ENCODE measurements around the gene HESX1.

HESX1 gene

DNA sequence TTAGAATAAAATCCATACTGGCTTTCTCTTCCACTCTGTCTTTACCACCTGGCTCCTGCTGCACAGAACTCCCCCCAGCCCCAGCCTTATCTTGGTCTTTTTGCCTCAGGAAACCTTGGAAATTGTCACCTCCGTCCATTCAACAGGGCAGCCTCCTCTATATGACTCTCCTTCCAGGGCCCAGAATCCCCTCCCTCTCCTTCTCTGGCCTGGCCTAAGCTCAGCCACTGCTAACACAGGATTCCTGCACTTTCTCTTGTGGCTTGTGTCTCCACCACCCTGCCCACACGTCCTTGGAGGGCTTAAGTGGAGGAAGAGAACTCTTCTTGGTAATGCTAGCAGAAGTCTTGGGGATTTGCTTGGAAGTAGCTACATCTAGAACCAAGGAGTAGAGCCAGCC lies 33.1 kb downstream of the HESX1 start:
- no peak for DNase-seq

- DNase-seq = no peak
Observed at GRCh38 chr3:57165641-57166040, 34.1 kb downstream of the HESX1 start.

DNA sequence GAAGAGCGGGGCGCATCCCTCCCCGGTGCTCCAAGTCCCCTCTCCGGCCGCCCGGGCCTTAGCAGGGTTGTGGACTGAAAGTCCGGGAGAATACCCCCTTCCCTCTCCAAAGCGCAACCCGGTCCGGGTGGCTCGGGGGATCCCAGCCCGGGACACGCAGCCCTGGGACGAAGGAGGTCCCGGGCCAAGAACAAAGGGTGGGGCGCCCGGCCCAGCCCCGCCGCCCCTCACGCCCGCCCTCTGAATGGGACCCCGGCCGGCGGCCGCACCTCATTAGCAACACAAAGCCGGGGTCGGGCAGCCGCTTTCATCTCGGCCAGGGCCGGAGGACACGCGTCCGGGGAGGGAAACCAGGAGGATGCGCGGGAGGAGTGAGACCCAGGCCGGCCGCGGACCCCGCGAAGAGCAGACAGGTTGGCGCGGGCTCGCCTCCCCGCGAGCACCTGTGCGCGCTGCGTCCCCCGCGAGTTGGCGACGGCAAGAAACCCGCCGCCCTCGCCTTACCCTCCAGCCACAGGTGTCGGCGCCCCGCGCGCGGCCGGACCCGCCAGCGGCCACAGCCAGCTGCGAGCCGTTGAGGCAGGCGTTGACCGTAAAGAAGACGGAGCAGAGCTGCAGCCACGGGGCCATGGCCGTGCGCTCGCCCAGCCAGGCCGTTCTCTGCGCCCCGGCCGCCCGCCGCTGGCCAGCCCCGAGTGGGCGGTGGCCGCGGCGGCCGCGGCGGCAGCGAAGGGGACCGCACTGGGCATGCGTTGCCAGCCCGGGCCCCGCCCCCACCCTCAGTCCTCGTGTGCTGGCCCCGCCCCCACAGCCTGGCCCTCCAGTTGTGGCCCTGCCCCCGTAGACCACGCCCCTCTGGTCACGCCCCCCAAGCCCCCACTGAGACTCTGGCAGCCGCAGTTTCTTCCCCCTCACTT lies 34.9 kb downstream of the HESX1 start, which contains the start of gene IL17RD:
TSS of gene IL17RD (minus strand) at position 697 of the 917 bp plus-strand sequence. CDS start at position 630, 67 bp downstream.
- DNase-seq = peak; percentile 81

DNA sequence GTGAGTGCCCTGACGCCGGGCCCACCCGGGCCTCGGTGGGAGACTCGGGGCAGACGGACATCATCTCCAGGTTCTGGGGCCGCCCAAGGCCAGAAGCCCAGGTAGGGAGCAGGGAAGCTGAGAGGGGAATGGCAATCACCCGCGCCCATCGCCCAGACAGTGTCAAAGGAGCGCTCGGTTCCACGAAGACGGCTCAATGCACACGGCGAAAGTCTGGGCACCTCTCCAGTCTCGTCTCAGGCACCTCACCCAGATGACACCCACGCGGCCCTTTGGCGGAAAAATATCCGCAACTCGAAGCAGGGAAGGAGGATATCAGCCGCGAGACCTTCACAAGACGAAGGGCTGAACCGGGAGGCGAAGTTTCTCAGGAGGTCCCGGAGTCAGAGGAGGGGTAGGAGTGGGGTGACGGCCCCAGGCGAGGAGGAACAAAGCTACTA lies 35.5 kb downstream of the HESX1 start:
- peak; percentile 31 for DNase-seq

- peak; percentile 19 for DNase-seq
Observed at GRCh38 chr3:57163751-57164150, 36.0 kb downstream of the HESX1 start.

GRCh38 chr3:57161915-57162314 lies 37.9 kb downstream of the HESX1 start:
- DNase-seq = no peak

DNA sequence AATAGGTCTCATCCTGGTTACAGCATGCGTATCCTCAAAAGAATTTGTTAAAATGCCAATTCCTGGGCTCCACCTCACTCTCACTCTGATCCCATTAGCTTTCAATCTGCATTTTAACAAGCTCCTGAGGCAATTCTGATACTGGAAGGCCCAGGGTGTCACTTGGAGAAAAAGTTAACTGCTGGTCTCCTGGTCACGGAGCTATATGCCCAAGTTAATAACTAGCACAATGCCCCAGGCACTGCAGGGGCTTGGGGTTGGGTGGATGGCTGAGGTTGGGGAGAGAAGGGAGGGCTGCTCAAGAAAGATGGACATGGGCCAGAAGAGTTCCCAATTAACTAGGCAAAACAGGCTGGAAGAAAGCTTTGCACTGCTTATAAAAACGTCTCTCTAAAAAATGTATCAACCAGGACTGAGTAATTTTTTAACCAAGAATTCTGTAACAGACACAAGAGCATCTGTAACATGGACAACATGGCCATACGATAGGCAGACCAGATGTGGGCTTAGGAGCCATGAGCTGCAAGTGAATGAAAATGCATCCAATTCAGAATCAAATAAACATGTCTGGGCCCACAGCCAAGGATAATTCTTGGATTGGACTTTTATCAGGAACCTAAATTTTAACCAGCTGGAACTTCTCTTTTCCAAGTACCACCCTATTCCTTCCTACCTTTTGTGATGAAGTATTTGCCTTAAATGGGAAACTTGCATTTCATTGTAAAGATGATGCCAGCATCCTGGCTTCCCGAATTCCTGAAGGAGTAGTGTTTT lies 38.8 kb downstream of the HESX1 start:
- DNase-seq = no peak

DNA sequence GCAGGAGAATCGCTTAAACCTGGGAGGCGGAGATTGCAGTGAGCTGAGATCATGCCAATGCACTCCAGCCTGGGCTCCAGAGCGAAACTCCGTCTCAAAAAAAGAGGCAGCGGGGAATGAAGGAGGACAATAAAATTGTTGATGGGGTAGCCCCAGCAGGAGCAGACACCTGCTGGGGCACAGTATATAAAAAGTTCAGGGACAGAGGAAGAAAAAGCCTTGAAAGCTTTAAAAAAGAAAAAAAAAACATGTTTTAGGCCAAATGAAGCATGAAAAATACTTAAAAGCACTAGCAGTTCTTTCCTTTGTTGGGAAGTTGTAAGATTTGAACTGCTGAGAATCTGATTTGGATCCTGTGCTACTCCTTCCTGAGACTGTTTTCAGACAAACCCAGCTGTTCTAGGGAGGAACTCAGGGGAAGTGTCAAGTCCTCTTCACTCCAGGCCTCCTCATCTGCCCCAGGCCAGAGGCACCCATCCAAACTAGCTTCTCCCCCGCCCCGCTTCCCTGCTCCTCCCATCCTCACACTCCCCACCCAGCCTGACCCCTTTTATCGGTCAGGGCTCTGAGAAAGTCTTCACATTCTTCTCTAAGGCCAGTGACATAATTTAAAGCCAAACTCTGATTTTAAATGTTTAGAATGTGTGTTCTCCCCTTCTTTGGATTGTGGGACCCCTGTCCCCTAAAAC lies 39.6 kb downstream of the HESX1 start:
- no peak for DNase-seq

- DNase-seq = peak; percentile 29
Observed at GRCh38 chr3:57158813-57159738, 40.7 kb downstream of the HESX1 start.

GRCh38 chr3:57158325-57158724 lies 41.5 kb downstream of the HESX1 start:
- DNase-seq = no peak

DNA sequence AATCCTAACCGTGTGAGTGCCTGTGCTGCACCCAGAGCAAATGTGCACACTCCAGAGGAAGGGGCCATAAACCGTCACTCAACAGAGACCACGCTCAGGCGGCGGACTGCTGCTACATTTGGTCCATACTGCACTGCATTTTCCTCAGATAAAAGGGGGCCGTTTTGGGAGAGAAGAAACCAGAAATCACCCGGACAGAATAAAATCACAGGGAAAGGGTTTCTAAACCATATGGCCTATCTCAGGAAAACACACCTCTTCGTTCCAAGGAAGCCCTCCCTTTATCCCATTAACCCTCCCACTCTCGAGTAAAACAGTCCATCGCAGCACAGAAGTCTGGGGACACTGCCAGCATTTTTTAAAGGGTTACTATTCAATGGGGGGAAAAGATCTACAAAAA lies 42.2 kb downstream of the HESX1 start:
- DNase-seq = no peak

GRCh38 chr3:57155310-57155643 lies 44.5 kb downstream of the HESX1 start:
- DNase-seq = no peak

- DNase-seq = no peak
Observed at GRCh38 chr3:57154470-57155309, 45.1 kb downstream of the HESX1 start.

- no peak for DNase-seq
Observed at GRCh38 chr3:57152151-57153143, 47.3 kb downstream of the HESX1 start.

GRCh38 chr3:57151749-57152148 lies 48.0 kb downstream of the HESX1 start:
- DNase-seq = no peak

DNA sequence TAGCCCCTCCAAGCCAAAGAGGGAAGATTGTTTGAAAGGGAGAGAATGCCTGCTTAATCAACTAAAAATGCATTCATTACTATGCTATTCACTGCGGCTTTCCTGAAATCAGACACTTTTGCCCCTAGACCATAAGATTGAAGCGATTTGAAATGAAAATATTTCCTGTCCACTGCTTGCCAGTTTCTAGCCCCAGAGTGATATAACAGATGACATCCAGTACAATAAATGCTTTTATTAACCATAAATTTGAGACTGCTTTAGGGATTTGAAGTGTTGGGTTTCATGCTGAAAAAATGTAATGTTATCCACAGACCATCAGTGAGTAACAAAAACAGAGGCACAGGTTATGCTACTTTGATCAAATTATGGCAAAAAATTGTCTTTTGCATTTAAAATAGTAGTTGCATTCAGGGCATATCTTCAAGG lies 48.7 kb downstream of the HESX1 start:
- DNase-seq = peak; percentile 53

GRCh38 chr3:57150113-57150581 lies 49.6 kb downstream of the HESX1 start:
- DNase-seq = no peak

Measured in EL (cell line).